Stimulated activated CD8-positive, alpha-beta memory T cell treated with anti-CD3 and anti-CD28 coated beads, Interleukin-4, amount 100 ng/mL, for 4 hours (primary cell): ENCODE results near the gene PITPNM3.
"Not testable (repeated sequence)": the region's sequence is repeated elsewhere in the genome, so short reads cannot be mapped to it uniquely, and the experiment has no call there.

ENCODE experiments used
- DNase-seq, 2 donors: peaks; one replicate each; pipeline ENCODE4 v3.0.0-alpha.2; 2020; ENCODE audit warnings: low read depth in 2 of 2, low spot score in 1 of 2

Gene PITPNM3

GRCh38 chr17:6502142-6502541 lies 54.2 kb downstream of the PITPNM3 start:
- no peak for DNase-seq

- DNase-seq, result no peak
Measured at GRCh38 chr17:6501359-6501758, 55.0 kb downstream of the PITPNM3 start.

- no peak for DNase-seq
Measured at GRCh38 chr17:6498901-6499540, 57.3 kb downstream of the PITPNM3 start.

- DNase-seq, result no peak
Measured at GRCh38 chr17:6498356-6498755, 58.0 kb downstream of the PITPNM3 start.

- no peak for DNase-seq
Measured at GRCh38 chr17:6497496-6498221, 58.7 kb downstream of the PITPNM3 start.

GRCh38 chr17:6496640-6497441 lies 59.5 kb downstream of the PITPNM3 start:
- no peak for DNase-seq

DNA sequence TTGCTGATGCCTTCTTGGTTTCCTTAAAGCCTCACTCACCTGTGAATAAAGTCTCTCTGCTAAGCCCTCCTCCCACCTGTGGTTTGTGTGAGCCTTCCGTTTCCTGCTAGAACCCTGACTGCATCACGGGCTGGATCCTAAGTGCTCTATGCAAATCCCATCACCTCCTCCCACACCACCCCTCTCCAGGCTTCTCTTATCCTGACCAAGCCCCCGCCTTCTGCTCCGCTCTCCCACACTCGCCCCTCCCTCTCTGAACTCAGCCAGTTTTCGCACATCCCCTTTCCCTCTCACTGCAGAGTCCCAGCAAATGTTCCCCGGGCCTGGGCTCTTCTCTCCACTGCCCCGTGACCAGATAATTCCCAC lies 60.3 kb downstream of the PITPNM3 start:
- no peak for DNase-seq

- no peak for DNase-seq
Measured at GRCh38 chr17:6495450-6496115, 60.8 kb downstream of the PITPNM3 start.

DNA sequence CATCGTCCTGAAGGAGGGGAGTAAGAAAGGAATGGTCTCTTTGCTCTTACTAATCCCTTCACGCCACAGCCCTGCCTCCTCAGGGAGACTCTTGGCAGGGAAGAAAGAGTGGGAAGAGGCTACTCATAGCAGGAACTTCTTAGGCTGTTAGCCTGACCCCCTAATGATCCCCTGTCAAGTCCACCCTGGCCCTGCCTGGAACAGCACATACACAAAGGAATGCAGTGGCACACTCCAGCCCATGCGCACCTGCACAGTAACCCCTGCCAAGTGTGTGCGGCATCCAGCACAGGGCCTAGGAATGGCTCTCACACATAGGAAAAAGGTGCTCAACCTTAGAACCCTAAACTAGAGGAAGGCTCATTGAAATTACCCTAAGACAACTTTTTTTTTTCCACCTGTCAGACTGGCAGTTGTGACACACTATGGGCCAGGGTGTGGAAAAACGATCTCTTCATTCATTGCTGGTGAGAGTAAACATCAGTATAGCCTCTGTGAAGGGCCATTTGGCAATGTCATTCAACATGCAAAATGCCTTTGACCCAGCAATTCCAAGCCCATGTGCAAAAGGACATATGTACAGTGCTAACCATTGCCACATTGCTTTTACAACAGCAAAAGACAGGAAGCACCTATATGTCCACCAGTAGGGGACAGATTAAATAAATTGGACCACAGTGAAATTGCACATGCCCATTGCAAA lies 62.0 kb downstream of the PITPNM3 start:
- no peak for DNase-seq

GRCh38 chr17:6492892-6493674 lies 63.3 kb downstream of the PITPNM3 start:
- no peak for DNase-seq

DNA sequence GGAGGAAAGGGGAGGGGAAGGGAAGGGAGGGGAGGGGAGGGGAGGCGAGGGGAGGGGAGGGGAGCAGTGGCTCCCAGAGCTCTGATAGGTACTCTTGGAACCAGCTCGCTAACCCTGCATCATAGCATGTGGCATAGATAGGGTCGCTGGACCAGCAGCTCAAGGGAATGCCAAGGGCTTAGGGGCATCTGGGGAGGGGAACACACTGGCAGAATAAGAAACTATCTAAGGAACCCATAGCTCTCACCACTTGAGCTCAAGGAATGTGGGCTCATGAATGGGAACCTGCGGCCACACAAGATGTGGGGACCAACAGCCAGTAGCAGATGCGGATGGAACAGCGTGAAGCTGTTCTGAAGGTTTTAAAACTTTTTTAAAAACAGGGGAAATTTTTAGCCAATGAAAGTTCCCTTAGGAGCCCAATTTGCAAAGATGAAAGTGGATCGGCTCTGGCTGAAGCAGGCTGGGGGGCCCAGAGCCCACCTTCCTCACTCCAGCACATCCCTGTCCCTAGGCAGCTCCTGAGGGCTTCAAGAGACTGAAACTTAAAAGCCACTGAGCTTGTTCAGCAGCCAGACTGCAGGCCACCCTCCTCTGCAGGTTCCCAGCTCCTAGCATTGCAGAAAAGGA lies 65.2 kb downstream of the PITPNM3 start:
- DNase-seq, result no peak

GRCh38 chr17:6489016-6489550 lies 67.3 kb downstream of the PITPNM3 start:
- DNase-seq, result no peak

- DNase-seq, result no peak
Measured at GRCh38 chr17:6488008-6488539, 68.3 kb downstream of the PITPNM3 start.

GRCh38 chr17:6487251-6488007 lies 68.9 kb downstream of the PITPNM3 start:
- no peak for DNase-seq

GRCh38 chr17:6485646-6486412 lies 70.5 kb downstream of the PITPNM3 start:
- DNase-seq, result no peak

DNA sequence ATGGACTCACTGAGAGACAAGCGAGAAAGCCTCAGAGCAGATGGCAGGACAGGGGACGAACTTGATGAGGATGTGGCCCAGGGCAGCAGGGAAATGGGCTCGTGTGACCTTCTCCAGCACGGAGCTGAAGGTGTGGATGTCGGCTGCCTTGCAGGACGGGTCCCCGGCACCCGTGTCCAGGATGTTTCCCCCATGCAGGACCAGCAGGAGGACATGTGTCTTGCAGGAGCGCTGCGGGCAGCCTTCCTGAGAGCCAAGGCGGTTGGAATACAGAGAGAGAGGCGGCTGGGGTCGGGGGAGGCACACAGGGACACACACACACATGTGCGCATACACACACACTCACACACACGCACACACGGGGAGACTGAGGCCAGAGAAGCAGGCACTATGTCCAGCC lies 72.8 kb downstream of the PITPNM3 start:
- no peak for DNase-seq

- DNase-seq, result not testable (repeated sequence)
Measured at GRCh38 chr17:6482796-6483195, 73.6 kb downstream of the PITPNM3 start.

DNA sequence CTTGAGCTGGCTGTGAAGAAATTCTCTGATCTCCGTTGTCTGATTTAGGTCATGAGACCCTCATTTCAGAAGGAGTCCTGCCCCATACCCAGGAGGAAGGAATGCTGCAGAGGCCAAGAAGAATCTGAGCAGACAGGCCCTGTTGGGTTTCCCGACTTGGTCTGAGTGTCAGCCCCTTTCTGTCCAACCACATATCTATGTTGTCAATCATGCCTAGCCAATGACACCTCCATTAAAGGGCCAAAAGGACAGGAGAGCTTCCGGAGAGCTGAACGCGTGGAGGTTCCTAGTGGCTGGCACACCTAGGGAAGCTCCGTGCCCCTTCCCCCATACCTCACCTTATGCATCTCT lies 74.3 kb downstream of the PITPNM3 start:
- DNase-seq, result no peak
